SK-N-SH treated with all-trans-retinoic acid at 6 μM for 48 hours (cell line): ENCODE measurements around the gene GPER1.

Experiments
- PPARA ChIP-seq: fragments of 250-450 bp; sonication (Bioruptor Pico); IDR thresholded peaks from 2 replicates; pipeline ENCODE4 v1.5.0; 2020; ENCODE audit warnings: mild to moderate bottlenecking, borderline replicate concordance
- RARB ChIP-seq: fragments of 250-450 bp; sonication (Bioruptor Pico); IDR thresholded peaks from 2 replicates; pipeline ENCODE4 v1.8.0; 2021; ENCODE audit warnings: mild to moderate bottlenecking, moderate library complexity
- ZFP3 ChIP-seq: fragments of 250-450 bp; sonication (Bioruptor Pico); IDR thresholded peaks from 2 replicates; pipeline ENCODE4 v1.5.0; 2020; ENCODE audit warnings: mild to moderate bottlenecking, moderate library complexity
- ZNF565 ChIP-seq: fragments of 450-650 bp; formaldehyde crosslinking; conservative IDR thresholded peaks from 2 replicates; pipeline ENCODE4 v1.5.0; 2020; ENCODE audit warnings: low read depth, mild to moderate bottlenecking, moderate library complexity
- ZNF8 ChIP-seq: fragments of 450-650 bp; formaldehyde crosslinking; IDR thresholded peaks from 2 replicates; pipeline ENCODE4 v1.5.0; 2020; ENCODE audit warnings: mild to moderate bottlenecking, moderate library complexity
- TF ChIP-seq, protein P1 (sequence below): fragments of 250-450 bp; sonication (Bioruptor Pico); IDR thresholded peaks from 2 replicates; pipeline ENCODE4 v1.5.1; 2021; ENCODE audit warnings: mild to moderate bottlenecking, moderate library complexity
- TF ChIP-seq, protein P2 (sequence below): fragments of 250-450 bp; sonication (Bioruptor Pico); IDR thresholded peaks from 2 replicates; pipeline ENCODE4 v1.8.0; 2021; ENCODE audit warnings: low read depth, mild to moderate bottlenecking, moderate library complexity, borderline replicate concordance
- TF ChIP-seq, protein P3 (sequence below): fragments of 250-450 bp; sonication (Bioruptor Pico); IDR thresholded peaks from 2 replicates; pipeline ENCODE4 v1.8.0; 2020; ENCODE audit warnings: mild to moderate bottlenecking, moderate library complexity, borderline replicate concordance

DNA sequence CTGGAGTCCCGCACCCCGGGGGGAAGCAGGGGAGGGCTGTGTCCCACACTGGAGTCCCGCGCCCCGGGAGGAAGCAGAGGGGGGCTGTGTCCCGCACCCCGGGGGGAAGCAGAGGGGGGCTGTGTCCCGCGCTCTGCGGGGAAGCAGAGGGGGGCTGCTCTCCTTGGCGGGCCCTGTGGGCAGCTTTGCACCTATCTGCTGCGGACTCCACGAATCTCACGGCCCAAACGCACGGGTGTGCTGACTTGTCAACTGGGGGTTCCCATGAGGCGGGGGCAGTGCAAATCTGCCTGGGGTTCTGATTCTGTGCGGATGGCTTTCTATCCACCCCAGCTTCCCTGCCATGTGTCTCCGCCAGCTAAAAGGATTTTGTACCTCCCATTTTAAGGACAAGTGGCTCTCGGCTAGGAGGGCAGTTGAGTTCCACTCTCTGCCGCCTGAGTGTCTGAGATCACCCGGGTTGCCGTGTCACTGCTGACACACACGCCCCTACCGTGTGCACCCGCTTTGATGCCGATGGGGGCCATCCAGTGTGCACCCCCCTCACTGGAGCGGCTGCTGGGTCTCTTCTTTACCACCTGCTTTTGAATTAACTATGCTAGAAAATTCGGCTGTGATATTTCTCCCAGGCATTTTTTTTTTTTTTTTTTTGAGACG lies 20.5 kb downstream of the GPER1 start:
- TF ChIP-seq ZFP3 (CRISPR knock-in tag) (no peak), ZNF565 (CRISPR knock-in tag) (no peak), RARB (CRISPR knock-in tag) (no peak), ZNF8 (CRISPR knock-in tag) (no peak), PPARA (CRISPR knock-in tag) (no peak)
- TF ChIP-seq, protein P1, sequence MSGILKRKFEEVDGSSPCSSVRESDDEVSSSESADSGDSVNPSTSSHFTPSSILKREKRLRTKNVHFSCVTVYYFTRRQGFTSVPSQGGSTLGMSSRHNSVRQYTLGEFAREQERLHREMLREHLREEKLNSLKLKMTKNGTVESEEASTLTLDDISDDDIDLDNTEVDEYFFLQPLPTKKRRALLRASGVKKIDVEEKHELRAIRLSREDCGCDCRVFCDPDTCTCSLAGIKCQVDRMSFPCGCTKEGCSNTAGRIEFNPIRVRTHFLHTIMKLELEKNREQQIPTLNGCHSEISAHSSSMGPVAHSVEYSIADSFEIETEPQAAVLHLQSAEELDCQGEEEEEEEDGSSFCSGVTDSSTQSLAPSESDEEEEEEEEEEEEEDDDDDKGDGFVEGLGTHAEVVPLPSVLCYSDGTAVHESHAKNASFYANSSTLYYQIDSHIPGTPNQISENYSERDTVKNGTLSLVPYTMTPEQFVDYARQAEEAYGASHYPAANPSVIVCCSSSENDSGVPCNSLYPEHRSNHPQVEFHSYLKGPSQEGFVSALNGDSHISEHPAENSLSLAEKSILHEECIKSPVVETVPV (CRISPR knock-in tag), result no peak
- TF ChIP-seq, protein P2, sequence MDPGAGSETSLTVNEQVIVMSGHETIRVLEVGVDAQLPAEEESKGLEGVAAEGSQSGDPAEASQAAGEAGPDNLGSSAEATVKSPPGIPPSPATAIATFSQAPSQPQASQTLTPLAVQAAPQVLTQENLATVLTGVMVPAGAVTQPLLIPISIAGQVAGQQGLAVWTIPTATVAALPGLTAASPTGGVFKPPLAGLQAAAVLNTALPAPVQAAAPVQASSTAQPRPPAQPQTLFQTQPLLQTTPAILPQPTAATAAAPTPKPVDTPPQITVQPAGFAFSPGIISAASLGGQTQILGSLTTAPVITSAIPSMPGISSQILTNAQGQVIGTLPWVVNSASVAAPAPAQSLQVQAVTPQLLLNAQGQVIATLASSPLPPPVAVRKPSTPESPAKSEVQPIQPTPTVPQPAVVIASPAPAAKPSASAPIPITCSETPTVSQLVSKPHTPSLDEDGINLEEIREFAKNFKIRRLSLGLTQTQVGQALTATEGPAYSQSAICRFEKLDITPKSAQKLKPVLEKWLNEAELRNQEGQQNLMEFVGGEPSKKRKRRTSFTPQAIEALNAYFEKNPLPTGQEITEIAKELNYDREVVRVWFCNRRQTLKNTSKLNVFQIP, result no peak
- TF ChIP-seq, protein P3, sequence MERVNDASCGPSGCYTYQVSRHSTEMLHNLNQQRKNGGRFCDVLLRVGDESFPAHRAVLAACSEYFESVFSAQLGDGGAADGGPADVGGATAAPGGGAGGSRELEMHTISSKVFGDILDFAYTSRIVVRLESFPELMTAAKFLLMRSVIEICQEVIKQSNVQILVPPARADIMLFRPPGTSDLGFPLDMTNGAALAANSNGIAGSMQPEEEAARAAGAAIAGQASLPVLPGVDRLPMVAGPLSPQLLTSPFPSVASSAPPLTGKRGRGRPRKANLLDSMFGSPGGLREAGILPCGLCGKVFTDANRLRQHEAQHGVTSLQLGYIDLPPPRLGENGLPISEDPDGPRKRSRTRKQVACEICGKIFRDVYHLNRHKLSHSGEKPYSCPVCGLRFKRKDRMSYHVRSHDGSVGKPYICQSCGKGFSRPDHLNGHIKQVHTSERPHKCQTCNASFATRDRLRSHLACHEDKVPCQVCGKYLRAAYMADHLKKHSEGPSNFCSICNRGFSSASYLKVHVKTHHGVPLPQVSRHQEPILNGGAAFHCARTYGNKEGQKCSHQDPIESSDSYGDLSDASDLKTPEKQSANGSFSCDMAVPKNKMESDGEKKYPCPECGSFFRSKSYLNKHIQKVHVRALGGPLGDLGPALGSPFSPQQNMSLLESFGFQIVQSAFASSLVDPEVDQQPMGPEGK (CRISPR knock-in tag), result no peak
